Lower leg skin (tissue), 3 donors: ENCODE results near the gene MED14.

ENCODE experiments used
- POLR2A ChIP-seq, 2 donors: fragments of 450-650 bp; IDR thresholded peaks; one replicate each; pipeline ENCODE4 v1.6.1; 2016 to 2017; ENCODE audit warnings: antibody characterized with exemption in 2 of 2, mild to moderate bottlenecking in 1 of 2, moderate library complexity in 1 of 2
- TF ChIP-seq, protein P1 (sequence below), 3 donors: fragments of 450-650 bp; IDR thresholded peaks; one replicate each; pipeline ENCODE4 v1.5.1; 2016; ENCODE audit warnings: antibody characterized with exemption in 3 of 3, mild to moderate bottlenecking in 3 of 3, moderate library complexity in 2 of 3

DNA sequence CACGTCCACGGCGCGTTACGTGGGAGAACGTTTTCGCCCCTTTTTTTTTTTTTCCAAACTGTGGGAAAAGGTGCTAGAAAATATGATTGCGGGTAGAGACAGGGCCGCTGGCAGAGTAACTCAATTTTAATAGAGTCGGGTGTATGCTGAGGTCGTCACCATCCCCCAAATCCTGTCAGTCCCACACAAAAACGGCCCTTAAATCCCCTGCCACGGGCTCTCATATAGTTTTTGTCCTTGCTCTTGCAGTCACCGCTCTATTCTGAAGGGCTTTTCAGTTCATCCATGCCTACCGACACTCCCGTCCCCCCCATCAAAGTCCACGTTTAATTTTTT lies 796 bp upstream of the MED14 start:
- TF ChIP-seq, protein P1, sequence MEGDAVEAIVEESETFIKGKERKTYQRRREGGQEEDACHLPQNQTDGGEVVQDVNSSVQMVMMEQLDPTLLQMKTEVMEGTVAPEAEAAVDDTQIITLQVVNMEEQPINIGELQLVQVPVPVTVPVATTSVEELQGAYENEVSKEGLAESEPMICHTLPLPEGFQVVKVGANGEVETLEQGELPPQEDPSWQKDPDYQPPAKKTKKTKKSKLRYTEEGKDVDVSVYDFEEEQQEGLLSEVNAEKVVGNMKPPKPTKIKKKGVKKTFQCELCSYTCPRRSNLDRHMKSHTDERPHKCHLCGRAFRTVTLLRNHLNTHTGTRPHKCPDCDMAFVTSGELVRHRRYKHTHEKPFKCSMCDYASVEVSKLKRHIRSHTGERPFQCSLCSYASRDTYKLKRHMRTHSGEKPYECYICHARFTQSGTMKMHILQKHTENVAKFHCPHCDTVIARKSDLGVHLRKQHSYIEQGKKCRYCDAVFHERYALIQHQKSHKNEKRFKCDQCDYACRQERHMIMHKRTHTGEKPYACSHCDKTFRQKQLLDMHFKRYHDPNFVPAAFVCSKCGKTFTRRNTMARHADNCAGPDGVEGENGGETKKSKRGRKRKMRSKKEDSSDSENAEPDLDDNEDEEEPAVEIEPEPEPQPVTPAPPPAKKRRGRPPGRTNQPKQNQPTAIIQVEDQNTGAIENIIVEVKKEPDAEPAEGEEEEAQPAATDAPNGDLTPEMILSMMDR (IDR thresholded peaks at IDR 0.05), result no peak
- no peak for TF ChIP-seq POLR2A (IDR thresholded peaks at IDR 0.05)
